Osteoblast (primary cell): Measurements from ENCODE around the gene SPATS2. TPM values are rescaled to one million over a fixed set of nuclear protein-coding genes. Genes with fewer than 3 reads are reported as not detected.
"Not testable (repeated sequence)": the region's sequence is repeated elsewhere in the genome, so short reads cannot be mapped to it uniquely, and the experiment has no call there.

ENCODE experiments used
- DNase-seq: peaks from one replicate; pipeline ENCODE4 v3.0.0; 2011; ENCODE audit warnings: low spot score, mixed read lengths; ENCODE audit not compliant: insufficient read length; ENCODE audit errors: missing footprints
- H2AFZ ChIP-seq: 2 replicates; pipeline ENCODE4 v1.6.0; 2011; ENCODE audit warnings: mild to moderate bottlenecking, low read length
- H3K27ac ChIP-seq: 2 replicates; pipeline ENCODE4 v1.5.1; 2011; ENCODE audit warnings: mild to moderate bottlenecking, low read depth, low read length, moderate library complexity
- H3K27me3 ChIP-seq: 2 replicates; pipeline ENCODE4 v1.6.0; 2012; ENCODE audit warnings: mild to moderate bottlenecking, control low read depth, inconsistent platforms, low read length, moderate library complexity; ENCODE audit not compliant: insufficient read depth
- H3K36me3 ChIP-seq: 2 replicates; pipeline ENCODE4 v1.5.1; 2011; ENCODE audit warnings: mild to moderate bottlenecking, low read length, control low read depth, moderate library complexity; ENCODE audit not compliant: insufficient read depth
- H3K4me1 ChIP-seq: 2 replicates; pipeline ENCODE4 v1.5.1; 2011; ENCODE audit warnings: mild to moderate bottlenecking, low read length, control low read depth, moderate library complexity; ENCODE audit not compliant: insufficient read depth
- H3K4me2 ChIP-seq: 2 replicates; pipeline ENCODE4 v1.6.0; 2011; ENCODE audit warnings: mild to moderate bottlenecking, low read length; ENCODE audit not compliant: insufficient read depth
- H3K4me3 ChIP-seq: fragments of 200-600 bp; sonication (generic); 3 replicates; pipeline ENCODE4 v1.5.1; 2012; ENCODE audit warnings: mild to moderate bottlenecking, low read length, inconsistent platforms; ENCODE audit not compliant: insufficient read depth
- H3K79me2 ChIP-seq: 2 replicates; pipeline ENCODE4 v1.6.0; 2012; ENCODE audit warnings: mild to moderate bottlenecking, low read length, control low read depth, inconsistent platforms; ENCODE audit not compliant: insufficient read depth
- H3K9me3 ChIP-seq: 2 replicates; pipeline ENCODE4 v1.5.1; 2011; ENCODE audit warnings: low read depth, low read length, control low read depth
- H4K20me1 ChIP-seq: 2 replicates; pipeline ENCODE4 v1.6.0; 2012; ENCODE audit warnings: mild to moderate bottlenecking, low read length, control low read depth; ENCODE audit not compliant: insufficient read depth
- CTCF ChIP-seq: IDR thresholded peaks from 2 replicates; pipeline ENCODE4 v1.5.1; 2011; ENCODE audit warnings: mild to moderate bottlenecking, low read depth, low read length, moderate library complexity; ENCODE audit errors: extremely low read depth
- total RNA-seq: library from RNA; depleted of rRNA; stranded (reverse); fragments of >200 nt; gene quantifications from 2 replicates; pipeline ENCODE4 v1.2.3, GENCODE V29; 2012

Gene SPATS2
- total RNA-seq, 1 donor = 25.7 TPM

- Histone ChIP-seq H3K36me3 (no peaks in the 10 kb centered on the region), H3K4me2 (no peak overlapping the region), H3K27me3 (no peaks in the 10 kb centered on the region), H3K9me3 (no peaks in the 10 kb centered on the region), H3K79me2 (peaks cover 18% of the 10 kb centered on the region), H3K4me1 (peaks cover 6% of the 10 kb centered on the region), H3K4me3 (no peak overlapping the region), H3K27ac (no peak overlapping the region), H2AFZ (no peak overlapping the region), H4K20me1 (peaks cover 3% of the 10 kb centered on the region)
- no peak for TF ChIP-seq CTCF
- no peak for DNase-seq
Observed at GRCh38 chr12:49432616-49433015, 65.4 kb downstream of the SPATS2 start.

GRCh38 chr12:49436799-49437198 lies 69.5 kb downstream of the SPATS2 start:
- H3K9me3 ChIP-seq, H2AFZ ChIP-seq, H3K27ac ChIP-seq, H3K4me1 ChIP-seq, H3K27me3 ChIP-seq, DNase-seq, H3K4me3 ChIP-seq, H3K4me2 ChIP-seq, H3K36me3 ChIP-seq: not testable (repeated sequence)
- peaks cover 15% of the 10 kb centered on the region for H4K20me1 ChIP-seq
- H3K79me2 ChIP-seq = peaks cover 16% of the 10 kb centered on the region

- no peaks in the 10 kb centered on the region for H3K9me3 ChIP-seq
- DNase-seq = no peak
- H3K4me3 ChIP-seq = no peak overlapping the region
- no peak for TF ChIP-seq CTCF
- no peaks in the 10 kb centered on the region for H3K4me1 ChIP-seq
- H3K79me2 ChIP-seq = peaks cover 18% of the 10 kb centered on the region
- no peak overlapping the region for H3K4me2 ChIP-seq
- peaks cover 15% of the 10 kb centered on the region for H4K20me1 ChIP-seq
- no peak overlapping the region for H3K27ac ChIP-seq
- peaks cover 5% of the 10 kb centered on the region for H3K36me3 ChIP-seq
- H3K27me3 ChIP-seq = no peaks in the 10 kb centered on the region
- no peak overlapping the region for H2AFZ ChIP-seq
Observed at GRCh38 chr12:49439042-49439441, 71.8 kb downstream of the SPATS2 start.

GRCh38 chr12:49440035-49440434 lies 72.8 kb downstream of the SPATS2 start:
- Histone ChIP-seq H3K79me2 (peaks cover 23% of the 10 kb centered on the region), H3K9me3 (no peaks in the 10 kb centered on the region), H3K27me3 (no peaks in the 10 kb centered on the region), H3K4me2 (no peak overlapping the region), H3K4me1 (no peaks in the 10 kb centered on the region), H3K4me3 (no peak overlapping the region), H2AFZ (no peak overlapping the region), H4K20me1 (peaks cover 16% of the 10 kb centered on the region), H3K27ac (no peak overlapping the region), H3K36me3 (peaks cover 5% of the 10 kb centered on the region)
- TF ChIP-seq CTCF = no peak
- DNase-seq = no peak
